Purkinje cell (primary cell): ENCODE results near the gene MAB21L1. TPM values are rescaled to one million over a fixed set of nuclear protein-coding genes. Genes with fewer than 3 reads are reported as not detected.

Source experiments
- polyA plus RNA-seq: library from polyadenylated mRNA; unstranded; fragments of >200 nt; fragmentation: Nextera tagmentation; gene quantifications from 2 replicates; pipeline ENCODE4 v1.2.1, GENCODE V29; 2014

MAB21L1 gene
- polyA plus RNA-seq, result 0.88 TPM in 1 of 2 replicates, not detected in the other

GRCh38 chr13:35475960-35476943 lies at the start of gene MAB21L1:
Gene MAB21L1 (minus strand): TSS chr13:35476689. CDS start chr13:35476138, 551 bp downstream.

